Fibroblast of lung (primary cell): ENCODE results near the gene MARCKSL1. TPM values are rescaled to one million over a fixed set of nuclear protein-coding genes. Genes with fewer than 3 reads are reported as not detected.

Experiments used
- DNase-seq, 2 donors: peaks; one replicate each; pipeline versions ENCODE4 v3.0.0 to v3.0.0-alpha.2; 2010; ENCODE audit warnings: low read depth in 2 of 2
- H2AFZ ChIP-seq: 2 replicates; pipeline ENCODE4 v1.5.1; 2012; ENCODE audit warnings: low read length, control low read depth, inconsistent platforms
- H3K27ac ChIP-seq: 2 replicates; pipeline ENCODE4 v1.5.1; 2011; ENCODE audit warnings: low read length, control low read depth; ENCODE audit not compliant: insufficient read depth
- H3K27me3 ChIP-seq: 2 replicates; pipeline ENCODE4 v1.5.1; 2011; ENCODE audit warnings: mild to moderate bottlenecking, low read length; ENCODE audit not compliant: control insufficient read depth, insufficient read depth
- H3K36me3 ChIP-seq: 2 replicates; pipeline ENCODE4 v1.5.1; 2011; ENCODE audit warnings: low read length; ENCODE audit not compliant: control insufficient read depth, insufficient read depth
- H3K4me1 ChIP-seq: 2 replicates; pipeline ENCODE4 v1.5.1; 2011; ENCODE audit warnings: low read length; ENCODE audit not compliant: control insufficient read depth, insufficient read depth; ENCODE audit errors: extremely low read depth
- H3K4me2 ChIP-seq: 2 replicates; pipeline ENCODE4 v1.5.1; 2011; ENCODE audit warnings: low read length, control low read depth; ENCODE audit not compliant: insufficient read depth; ENCODE audit errors: extremely low read depth
- H3K4me3 ChIP-seq, 4 experiments: fragments of 200-600 bp in 1 of 4; sonication (generic) in 1 of 4; replicated peaks in 1 of 4; 2 replicates each; pipeline ENCODE4 v1.5.1; 2011 to 2016; ENCODE audit warnings: low read length in 4 of 4, low read depth in 3 of 4, mild to moderate bottlenecking in 3 of 4, control low read depth in 2 of 4, inconsistent platforms in 1 of 4, mixed read lengths in 1 of 4; ENCODE audit not compliant: insufficient read depth in 1 of 4; ENCODE audit errors: control extremely low read depth in 1 of 4
- H3K79me2 ChIP-seq: 2 replicates; pipeline ENCODE4 v1.5.1; 2012; ENCODE audit warnings: mild to moderate bottlenecking, low read length, inconsistent platforms; ENCODE audit not compliant: control insufficient read depth, insufficient read depth
- H3K9ac ChIP-seq: 2 replicates; pipeline ENCODE4 v1.5.1; 2011; ENCODE audit warnings: mild to moderate bottlenecking, low read length, control low read depth; ENCODE audit not compliant: insufficient read depth
- H3K9me3 ChIP-seq: 2 replicates; pipeline ENCODE4 v1.5.1; 2012; ENCODE audit warnings: low read depth, low read length; ENCODE audit not compliant: control insufficient read depth, insufficient read depth
- H4K20me1 ChIP-seq: 2 replicates; pipeline ENCODE4 v1.5.1; 2011; ENCODE audit warnings: low read length; ENCODE audit not compliant: control insufficient read depth, insufficient read depth; ENCODE audit errors: extremely low read depth
- EZH2 ChIP-seq: IDR thresholded peaks from 2 replicates; pipeline ENCODE4 v1.5.1; 2012; ENCODE audit warnings: low read length, control low read depth, mild to moderate bottlenecking; ENCODE audit errors: missing control alignments
- polyA plus RNA-seq, 2 donors: library from polyadenylated mRNA; depleted of rRNA in 1 of 2; stranded (reverse) in 1 of 2; unstranded in 1 of 2; fragments of >200 nt; gene quantifications; 2 replicates each; pipeline ENCODE4 v1.2.1, GENCODE V29; 2011 to 2012; ENCODE audit warnings: missing spikeins in 1 of 2
- total RNA-seq: library from RNA; depleted of rRNA; stranded (reverse); fragments of >200 nt; gene quantifications from 2 replicates; pipeline ENCODE4 v1.2.1, GENCODE V29; 2014
- TF ChIP-seq, protein P1 (sequence below), 2 donors: IDR thresholded peaks in 1 of 2; conservative IDR thresholded peaks in 1 of 2; 1 replicate in 1 of 2; 2 replicates in 1 of 2; pipeline ENCODE4 v1.5.1; 2011 to 2012; ENCODE audit warnings: low read length in 2 of 2, control low read depth in 1 of 2, inconsistent platforms in 1 of 2, low read depth in 1 of 2, mild to moderate bottlenecking in 1 of 2

Gene MARCKSL1
- total and polyA plus RNA-seq, 2 donors (not counting 1 experiment from before 2014, with no cell fraction given) = 11.7 to 79.1 TPM

- TF ChIP-seq, protein P1, sequence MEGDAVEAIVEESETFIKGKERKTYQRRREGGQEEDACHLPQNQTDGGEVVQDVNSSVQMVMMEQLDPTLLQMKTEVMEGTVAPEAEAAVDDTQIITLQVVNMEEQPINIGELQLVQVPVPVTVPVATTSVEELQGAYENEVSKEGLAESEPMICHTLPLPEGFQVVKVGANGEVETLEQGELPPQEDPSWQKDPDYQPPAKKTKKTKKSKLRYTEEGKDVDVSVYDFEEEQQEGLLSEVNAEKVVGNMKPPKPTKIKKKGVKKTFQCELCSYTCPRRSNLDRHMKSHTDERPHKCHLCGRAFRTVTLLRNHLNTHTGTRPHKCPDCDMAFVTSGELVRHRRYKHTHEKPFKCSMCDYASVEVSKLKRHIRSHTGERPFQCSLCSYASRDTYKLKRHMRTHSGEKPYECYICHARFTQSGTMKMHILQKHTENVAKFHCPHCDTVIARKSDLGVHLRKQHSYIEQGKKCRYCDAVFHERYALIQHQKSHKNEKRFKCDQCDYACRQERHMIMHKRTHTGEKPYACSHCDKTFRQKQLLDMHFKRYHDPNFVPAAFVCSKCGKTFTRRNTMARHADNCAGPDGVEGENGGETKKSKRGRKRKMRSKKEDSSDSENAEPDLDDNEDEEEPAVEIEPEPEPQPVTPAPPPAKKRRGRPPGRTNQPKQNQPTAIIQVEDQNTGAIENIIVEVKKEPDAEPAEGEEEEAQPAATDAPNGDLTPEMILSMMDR (conservative IDR thresholded peaks at IDR 0.05 in 1 of 2, IDR thresholded peaks at IDR 0.05 in 1 of 2; ENCODE audit: low read depth in 1 of 2, low read length in 2 of 2) = no peak
- TF ChIP-seq EZH2 = no peak
- Histone ChIP-seq H3K79me2 (peaks cover 2% of the 10 kb centered on the region), H3K9me3 (no peaks in the 10 kb centered on the region), H3K9ac (no peak overlapping the region), H2AFZ (no peak overlapping the region), H4K20me1 (no peaks in the 10 kb centered on the region), H3K4me1 (peaks cover 3% of the 10 kb centered on the region), H3K4me3 (no peak overlapping the region), H3K27ac (no peak overlapping the region), H3K36me3 (no peaks in the 10 kb centered on the region), H3K27me3 (peaks cover 3% of the 10 kb centered on the region), H3K4me2 (no peak overlapping the region)
- DNase-seq = peak; percentile 17 to 71
Measured at GRCh38 chr1:32339363-32339978, 3.4 kb upstream of the MARCKSL1 start.

GRCh38 chr1:32338637-32339145 is 2.7 kb upstream of the MARCKSL1 start:
- DNase-seq = no peak
- Histone ChIP-seq H3K79me2 (peaks cover 5% of the 10 kb centered on the region), H3K4me1 (peaks cover 5% of the 10 kb centered on the region), H4K20me1 (no peaks in the 10 kb centered on the region), H3K9me3 (no peaks in the 10 kb centered on the region), H3K27ac (no peak overlapping the region), H2AFZ (no peak overlapping the region), H3K9ac (no peak overlapping the region), H3K36me3 (no peaks in the 10 kb centered on the region), H3K4me2 (no peak overlapping the region), H3K4me3 (no peak overlapping the region), H3K27me3 (peaks cover 3% of the 10 kb centered on the region)
- TF ChIP-seq, protein P1 (conservative IDR thresholded peaks at IDR 0.05 in 1 of 2, IDR thresholded peaks at IDR 0.05 in 1 of 2; ENCODE audit: low read depth in 1 of 2, low read length in 2 of 2) = no peak
- TF ChIP-seq EZH2 = no peak

DNA sequence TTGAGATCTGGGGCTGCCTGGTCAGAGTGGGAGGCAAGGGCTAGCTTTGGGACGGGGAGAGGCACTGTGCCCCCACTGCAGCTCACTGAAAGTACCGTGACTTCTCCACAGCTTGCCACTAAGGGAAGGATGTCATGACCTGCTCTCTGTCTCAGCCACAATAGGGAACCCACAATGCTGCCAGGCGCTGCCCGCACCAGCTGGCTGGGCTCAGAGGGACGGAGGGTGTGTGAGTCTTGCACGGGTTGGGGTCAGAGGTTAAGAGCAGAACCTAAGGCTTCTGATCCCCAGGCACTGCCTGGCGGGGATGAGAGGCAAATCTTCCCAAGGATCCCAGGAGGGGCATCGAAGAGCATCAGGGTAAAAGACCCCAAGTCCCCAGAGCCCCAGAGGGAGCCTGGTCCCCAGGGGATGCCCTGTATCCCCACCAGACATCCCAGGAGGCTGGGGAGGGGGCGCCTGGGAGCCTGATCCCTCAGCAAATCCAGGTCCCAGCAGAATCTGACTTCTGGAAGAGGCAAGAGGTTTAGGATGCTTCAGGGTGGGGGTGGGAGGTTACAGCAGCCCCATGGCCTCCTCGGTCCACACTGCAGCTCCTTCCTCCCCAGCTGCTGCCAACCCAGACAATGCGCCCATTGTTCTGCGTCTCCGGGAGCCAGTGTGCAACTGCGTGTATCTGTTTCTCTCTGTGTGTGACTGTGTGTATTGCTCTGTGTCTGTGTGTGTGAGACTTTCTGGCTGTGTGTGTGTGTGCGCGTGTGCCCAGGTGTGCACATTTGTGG is 2.0 kb upstream of the MARCKSL1 start:
- Histone ChIP-seq H3K4me3 (no peak overlapping the region), H3K4me2 (no peak overlapping the region), H3K9me3 (no peaks in the 10 kb centered on the region), H3K79me2 (peaks cover 5% of the 10 kb centered on the region), H4K20me1 (no peaks in the 10 kb centered on the region), H3K9ac (no peak overlapping the region), H3K4me1 (peaks cover 5% of the 10 kb centered on the region), H2AFZ (no peak overlapping the region), H3K27me3 (peaks cover 3% of the 10 kb centered on the region), H3K27ac (no peak overlapping the region), H3K36me3 (no peaks in the 10 kb centered on the region)
- TF ChIP-seq, protein P1 (conservative IDR thresholded peaks at IDR 0.05 in 1 of 2, IDR thresholded peaks at IDR 0.05 in 1 of 2; ENCODE audit: low read depth in 1 of 2, low read length in 2 of 2) = no peak
- TF ChIP-seq EZH2 = no peak
- DNase-seq = peak in 1 of 2 donors; percentile 68
